Stimulated activated CD4-positive, alpha-beta T cell treated with anti-CD3 and anti-CD28 coated beads, Interleukin-4, amount 100 ng/mL, for 1 hour (primary cell): ENCODE measurements around the gene FAM186B.

ENCODE experiments used
- DNase-seq: peaks from one replicate; pipeline ENCODE4 v3.0.0-alpha.2; 2020

FAM186B gene

GRCh38 chr12:49550693-49551252 is 54.7 kb downstream of the FAM186B start:
- DNase-seq, result no peak

- DNase-seq, result no peak
These were observed 55.4 kb downstream of the FAM186B start for GRCh38 chr12:49549735-49550692.

GRCh38 chr12:49548822-49549648 is 56.4 kb downstream of the FAM186B start:
- peak; percentile 44 for DNase-seq

- no peak for DNase-seq
These were observed 57.0 kb downstream of the FAM186B start for GRCh38 chr12:49548481-49548821.

- DNase-seq, result no peak
These were observed 58.2 kb downstream of the FAM186B start for GRCh38 chr12:49547090-49547690.

- DNase-seq, result no peak
These were observed 59.0 kb downstream of the FAM186B start for GRCh38 chr12:49546481-49546880.

- no peak for DNase-seq
These were observed 59.6 kb downstream of the FAM186B start for GRCh38 chr12:49545815-49546214.

GRCh38 chr12:49543914-49544815 is 61.3 kb downstream of the FAM186B start:
- no peak for DNase-seq

GRCh38 chr12:49543221-49543913 is 62.1 kb downstream of the FAM186B start:
- no peak for DNase-seq

GRCh38 chr12:49542592-49543160 is 62.8 kb downstream of the FAM186B start:
- no peak for DNase-seq

- DNase-seq, result no peak
These were observed 63.4 kb downstream of the FAM186B start for GRCh38 chr12:49541911-49542505.

- DNase-seq, result no peak
These were observed 64.1 kb downstream of the FAM186B start for GRCh38 chr12:49541140-49541861.

GRCh38 chr12:49540229-49541139 is 65.0 kb downstream of the FAM186B start:
- DNase-seq, result no peak

- DNase-seq, result no peak
These were observed 65.8 kb downstream of the FAM186B start for GRCh38 chr12:49539406-49540228.

GRCh38 chr12:49538510-49539403 is 66.7 kb downstream of the FAM186B start, which contains the start of gene KCNH3:
KCNH3 (plus strand) TSS chr12:49539030; CDS start chr12:49539417, 387 bp downstream.
- peak; percentile 82 for DNase-seq

- peak; percentile 42 for DNase-seq
These were observed 67.5 kb downstream of the FAM186B start for GRCh38 chr12:49537752-49538509.
